MCF 10A (cell line): ENCODE data around the gene TRPC3. TPM values are rescaled to one million over a fixed set of nuclear protein-coding genes. Genes with fewer than 3 reads are reported as not detected.

Source experiments
- BruUV-seq: library from RNA; stranded (reverse); fragments of 400-500 nt; replicated peaks from 2 replicates; lab custom pipeline; 2021; lab: Mats Ljungman, UMichigan
- CTCF ChIA-PET: fragments of 300-600 bp; sonication (Branson Sonifier 250); formaldehyde crosslinking; extraction: SDS; loops from one replicate; lab custom pipeline; 2021; ENCODE audit warnings: antibody characterized with exemption, inconsistent platforms; lab: Yijun Ruan, JAX
- POLR2A ChIA-PET: fragments of 300-600, 350-650 bp; sonication (Branson Sonifier 250); formaldehyde crosslinking; extraction: SDS; loops from one replicate; lab custom pipeline; 2020; ENCODE audit warnings: antibody characterized with exemption, inconsistent platforms; lab: Yijun Ruan, JAX
- DNase-seq: peaks from one replicate; pipeline ENCODE4 v3.0.0-alpha.2; 2018; ENCODE audit not compliant: unreplicated experiment
- H3K27ac Mint-ChIP-seq: one replicate; pipeline ENCODE4 v1.8.0; 2022; ENCODE audit warnings: mild to moderate bottlenecking, low read depth, mixed read lengths; ENCODE audit not compliant: unreplicated experiment
- H3K27me3 Mint-ChIP-seq: one replicate; pipeline ENCODE4 v1.8.0; 2022; ENCODE audit warnings: mixed read lengths; ENCODE audit not compliant: insufficient read depth, unreplicated experiment
- H3K36me3 Mint-ChIP-seq: one replicate; pipeline ENCODE4 v1.8.0; 2022; ENCODE audit warnings: mild to moderate bottlenecking, moderate library complexity, mixed read lengths; ENCODE audit not compliant: insufficient read depth, unreplicated experiment
- H3K4me1 Mint-ChIP-seq: one replicate; pipeline ENCODE4 v1.8.0; 2022; ENCODE audit warnings: mixed read lengths; ENCODE audit not compliant: insufficient read depth, unreplicated experiment
- H3K4me3 Mint-ChIP-seq: one replicate; pipeline ENCODE4 v1.8.0; 2022; ENCODE audit warnings: mild to moderate bottlenecking, moderate library complexity, mixed read lengths; ENCODE audit not compliant: unreplicated experiment
- H3K9me3 Mint-ChIP-seq: one replicate; pipeline ENCODE4 v1.8.0; 2022; ENCODE audit warnings: mixed read lengths; ENCODE audit not compliant: unreplicated experiment
- CTCF ChIP-seq: fragments of 200-600 bp; IDR thresholded peaks from one replicate; pipeline ENCODE4 v1.8.0; 2022; ENCODE audit warnings: antibody characterized with exemption, mild to moderate bottlenecking; ENCODE audit not compliant: unreplicated experiment
- intact Hi-C: fragments of 100-400 bp; cut with micrococcal nuclease; formaldehyde crosslinking; loops from 2 replicates; pipeline ENCODE4 v1.14.1; 2022
- total RNA-seq: library from RNA; stranded (reverse); gene quantifications from 2 replicates; pipeline ENCODE4 v1.2.3, GENCODE V29; 2022

TRPC3 gene
- total RNA-seq, 1 experiment from 2014 or later = not detected

DNA sequence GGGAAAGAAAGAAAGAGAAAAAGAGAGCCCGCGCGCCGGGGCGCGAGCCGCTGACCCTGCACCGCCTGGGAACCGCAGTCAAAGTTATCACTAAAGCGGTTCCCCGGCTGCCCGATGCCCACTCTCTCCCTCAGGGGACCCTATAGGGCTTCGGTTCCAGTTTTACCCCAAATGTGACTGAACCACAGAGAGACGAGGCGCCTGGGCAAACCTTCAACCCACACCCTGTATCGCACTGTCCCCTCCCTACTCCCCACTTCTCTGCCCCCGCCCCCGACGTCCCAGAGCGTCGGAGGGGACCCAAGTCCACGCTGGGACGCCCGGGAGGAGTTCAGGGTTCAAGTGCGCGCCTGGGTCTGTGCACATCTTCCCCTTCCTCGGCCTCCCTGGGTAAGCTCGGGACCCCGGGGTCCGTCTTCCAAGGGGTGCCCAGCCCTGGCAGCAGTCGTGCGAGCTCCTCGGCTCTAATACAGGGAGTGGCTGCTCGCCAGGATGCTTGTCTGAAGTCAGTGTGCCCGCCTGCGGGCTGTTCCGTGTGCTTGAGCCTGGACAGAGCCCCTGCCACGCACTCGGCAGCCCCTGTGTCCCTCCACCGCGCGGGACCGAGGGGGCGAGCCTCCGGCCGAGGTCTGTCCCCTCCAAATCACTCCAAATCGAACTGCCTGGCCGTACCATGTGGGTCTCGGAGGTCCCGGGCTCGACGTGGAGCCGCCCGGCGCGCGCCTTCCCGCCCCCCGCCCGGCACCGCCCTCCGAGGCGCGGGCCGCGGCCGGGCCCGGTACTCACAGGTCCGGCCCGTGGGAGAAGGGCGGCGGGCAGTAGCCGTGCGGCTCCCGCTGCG lies 960 bp downstream of the TRPC3 start:
- intact Hi-C loops = loop anchor here (1.0 to 5.0 kb wide), 2 partner anchors 201 to 626 kb away; partner anchors contain the start of gene BLTP1
- no peak overlapping the region for H3K27ac Mint-ChIP-seq
- ChIA-PET CTCF (interaction anchor here (0.6 to 0.7 kb wide), 2 partner anchors 176 to 198 kb away, joined by 3 read pairs; no protein-coding TSS in a partner anchor), POLR2A (interaction anchor here (0.7 kb wide), 1 partner anchor 18 kb away, joined by 3 read pairs; no protein-coding TSS in a partner anchor)
- H3K4me3 Mint-ChIP-seq = peak overlapping the region; percentile 69
- no peaks in the 10 kb centered on the region for H3K9me3 Mint-ChIP-seq
- no TSS peak for BruUV-seq
- no peak for TF ChIP-seq CTCF
- no peaks in the 10 kb centered on the region for H3K4me1 Mint-ChIP-seq
- peaks cover 39% of the 10 kb centered on the region for H3K27me3 Mint-ChIP-seq
- H3K36me3 Mint-ChIP-seq = peaks cover 6% of the 10 kb centered on the region
- peak; percentile 46 for DNase-seq

GRCh38 chr4:121950212-121950679 lies 1.6 kb downstream of the TRPC3 start:
- intact Hi-C loops = loop anchor here (1.0 to 5.0 kb wide), 2 partner anchors 202 to 627 kb away; partner anchors contain the start of gene BLTP1
- DNase-seq = peak; percentile 44
- peaks cover 6% of the 10 kb centered on the region for H3K36me3 Mint-ChIP-seq
- no peaks in the 10 kb centered on the region for H3K4me1 Mint-ChIP-seq
- no peaks in the 10 kb centered on the region for H3K9me3 Mint-ChIP-seq
- peak; percentile 63 for TF ChIP-seq CTCF
- H3K27ac Mint-ChIP-seq = no peak overlapping the region
- CTCF ChIA-PET = interaction anchor here (0.6 to 0.7 kb wide), 2 partner anchors 177 to 198 kb away, joined by 3 read pairs; no protein-coding TSS in a partner anchor
- H3K27me3 Mint-ChIP-seq = peaks cover 39% of the 10 kb centered on the region
- H3K4me3 Mint-ChIP-seq = peak overlapping the region; percentile 69
- POLR2A ChIA-PET = interaction anchor here (0.7 kb wide), 1 partner anchor 17 kb away, joined by 3 read pairs; no protein-coding TSS in a partner anchor
- no TSS peak for BruUV-seq

DNA sequence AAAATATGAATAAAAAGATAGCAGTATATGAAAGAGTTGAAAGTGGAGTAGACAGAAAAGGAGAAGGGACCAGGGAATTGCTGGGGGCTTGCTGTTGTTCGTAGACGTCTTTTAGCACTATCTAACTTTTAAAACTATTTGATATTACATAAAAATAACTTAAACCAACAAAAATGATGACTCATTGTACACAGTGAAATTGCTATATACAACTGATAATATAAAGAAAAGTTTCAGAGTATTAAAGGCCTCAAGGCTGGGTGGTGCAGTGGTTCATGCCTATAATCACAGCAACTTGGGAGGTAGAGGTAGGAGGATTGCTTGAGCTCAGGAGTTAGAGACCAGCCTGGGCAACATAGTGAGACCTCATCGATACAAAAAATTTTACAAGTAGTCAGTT lies 5.2 kb downstream of the TRPC3 start:
- Mint-ChIP-seq H3K9me3 (no peaks in the 10 kb centered on the region), H3K27me3 (peaks cover 22% of the 10 kb centered on the region), H3K27ac (no peak overlapping the region), H3K36me3 (peaks cover 6% of the 10 kb centered on the region), H3K4me3 (no peak overlapping the region), H3K4me1 (no peaks in the 10 kb centered on the region)
- no peak for TF ChIP-seq CTCF
- ChIA-PET POLR2A (interaction anchor here (0.5 kb wide), 1 partner anchor 11 kb away, joined by 3 read pairs; no protein-coding TSS in a partner anchor), CTCF (no interaction called here)
- no TSS peak for BruUV-seq
- intact Hi-C loops = loop anchor here (1.0 kb wide), 1 partner anchor 266 kb away; no protein-coding TSS in a partner anchor
- no peak for DNase-seq

- H3K4me1 Mint-ChIP-seq = peaks cover 6% of the 10 kb centered on the region
- intact Hi-C loops = no loop called here
- BruUV-seq = no TSS peak
- H3K36me3 Mint-ChIP-seq = no peaks in the 10 kb centered on the region
- ChIA-PET CTCF (interaction anchor here (0.5 to 1.1 kb wide), 4 partner anchors 9 to 1938 kb away, joined by 3 to 4 read pairs (median 3); no protein-coding TSS in a partner anchor), POLR2A (no interaction called here)
- H3K9me3 Mint-ChIP-seq = no peaks in the 10 kb centered on the region
- peaks cover 35% of the 10 kb centered on the region for H3K27me3 Mint-ChIP-seq
- no peak overlapping the region for H3K4me3 Mint-ChIP-seq
- no peak for DNase-seq
- TF ChIP-seq CTCF = peak; percentile 14
- no peak overlapping the region for H3K27ac Mint-ChIP-seq
Observed at GRCh38 chr4:121943941-121944340, 7.9 kb downstream of the TRPC3 start.
